GM12878 (cell line): ENCODE measurements around the gene AP2A2. TPM values are rescaled to one million over a fixed set of nuclear protein-coding genes. Genes with fewer than 3 reads are reported as not detected.

Experiments used
- ATAC-seq: fragments of 200-7000 bp; cut with Tn5 transposase; 3 replicates; pipeline ENCODE4 v1.9.1; 2020; ENCODE audit warnings: mild to moderate bottlenecking, moderate library complexity
- BruUV-seq: library from RNA; stranded (reverse); fragments of 400-500 nt; replicated peaks from 2 replicates; lab custom pipeline; 2021; lab: Mats Ljungman, UMichigan
- CTCF ChIA-PET: fragments of 300-600 bp; sonication (Branson Sonifier 250); formaldehyde crosslinking; extraction: SDS; loops from one replicate; lab custom pipeline; 2021; ENCODE audit warnings: inconsistent platforms; lab: Yijun Ruan, JAX
- POLR2A ChIA-PET: fragments of 350-600 bp; formaldehyde crosslinking; extraction: SDS; loops from one replicate; lab custom pipeline; 2021; ENCODE audit warnings: inconsistent platforms; lab: Charles Lee
- RAD21 ChIA-PET: fragments of 300-600 bp; sonication (Branson Sonifier 250); formaldehyde crosslinking; loops from one replicate; lab custom pipeline; 2023; ENCODE audit warnings: antibody characterized with exemption; ENCODE audit not compliant: unreplicated experiment; lab: Charles Lee
- SMC1A ChIA-PET: fragments of 300-600 bp; sonication (Branson Sonifier 250); formaldehyde crosslinking; loops from one replicate; lab custom pipeline; 2023; ENCODE audit not compliant: unreplicated experiment, uncharacterized antibody; lab: Charles Lee
- DNase-seq: peaks from one replicate; pipeline ENCODE4 v3.0.0-alpha.2; 2011; ENCODE audit warnings: low read depth, low spot score
- FAIRE-seq: peaks from 3 replicates; lab custom pipeline; 2011; peaks lifted over from hg19 to GRCh38; lab: Jason Lieb, UNC
- H2AFZ ChIP-seq: 2 replicates; pipeline ENCODE4 v1.6.0; 2011; ENCODE audit warnings: low read depth, low read length, control low read depth; ENCODE audit not compliant: control insufficient read depth
- H3K27ac ChIP-seq: 2 replicates; pipeline ENCODE4 v1.5.1; 2011; ENCODE audit warnings: control low read depth; ENCODE audit not compliant: control insufficient read depth, insufficient read depth
- H3K27me3 ChIP-seq, 2 experiments: replicated peaks in 1 of 2; 2 replicates each; pipeline versions ENCODE4 v1.6.0 to v1.6.1; 2011; ENCODE audit warnings: low read length in 1 of 2; ENCODE audit not compliant: control insufficient read depth in 2 of 2, insufficient read depth in 2 of 2
- H3K36me3 ChIP-seq, 2 experiments: 2 replicates each; pipeline ENCODE4 v1.5.1; 2011; ENCODE audit warnings: low read length in 1 of 2; ENCODE audit not compliant: control insufficient read depth in 2 of 2, insufficient read depth in 2 of 2
- H3K4me1 ChIP-seq: 2 replicates; pipeline ENCODE4 v1.6.1; 2011; ENCODE audit warnings: mild to moderate bottlenecking, low read length, moderate library complexity, mixed read lengths; ENCODE audit not compliant: control insufficient read depth, insufficient read depth
- H3K4me2 ChIP-seq: 2 replicates; pipeline ENCODE4 v1.6.0; 2011; ENCODE audit warnings: control low read depth; ENCODE audit not compliant: control insufficient read depth, insufficient read depth
- H3K4me3 ChIP-seq: fragments of 200-600 bp; sonication (generic); 2 replicates; pipeline ENCODE4 v1.5.1; 2016
- H3K79me2 ChIP-seq: 2 replicates; pipeline ENCODE4 v1.6.0; 2011; ENCODE audit warnings: low read length; ENCODE audit not compliant: control insufficient read depth, insufficient read depth
- H3K9ac ChIP-seq: 2 replicates; pipeline ENCODE4 v1.8.0; 2011; ENCODE audit warnings: low read length, control low read depth, mixed read lengths; ENCODE audit not compliant: control insufficient read depth, insufficient read depth
- H3K9me3 ChIP-seq: replicated peaks from 3 replicates; pipeline ENCODE4 v1.5.1; 2011; ENCODE audit warnings: mild to moderate bottlenecking, low read length; ENCODE audit not compliant: control insufficient read depth, insufficient read depth
- H4K20me1 ChIP-seq: 2 replicates; pipeline ENCODE4 v1.6.0; 2011; ENCODE audit not compliant: control insufficient read depth, insufficient read depth
- RAD51 ChIP-seq: fragments of 450-650 bp; IDR thresholded peaks from 2 replicates; pipeline ENCODE4 v1.6.1; 2016; ENCODE audit warnings: moderate library complexity, mild to moderate bottlenecking, inconsistent platforms
- RBBP5 ChIP-seq: fragments of 200-600 bp; sonication (generic); conservative IDR thresholded peaks from 2 replicates; pipeline ENCODE4 v1.6.1; 2016
- SUZ12 ChIP-seq: fragments of 200-600 bp; sonication (generic); IDR thresholded peaks from one replicate; pipeline ENCODE4 v1.6.1; 2018; ENCODE audit warnings: antibody characterized with exemption, mild to moderate bottlenecking; ENCODE audit not compliant: unreplicated experiment
- TARDBP ChIP-seq: IDR thresholded peaks from 2 replicates; pipeline ENCODE4 v1.6.1; 2016; ENCODE audit warnings: borderline replicate concordance
- WGBS: methylation state at CpG from one replicate; pipeline ENCODE4 v1.1.6; 2016; ENCODE audit warnings: low lambda C conversion rate; ENCODE audit not compliant: insufficient replicate concordance, insufficient coverage; ENCODE audit errors: missing lambda C conversion rate; 5-methylcytosine and 5-hydroxymethylcytosine counted together
- in situ Hi-C: fragments of 300-500 bp; cut with MboI; formaldehyde crosslinking; loops from 9 replicates; pipeline ENCODE4 v1.14.3; 2018; ENCODE audit warnings: mixed read lengths
- intact Hi-C: fragments of 100-400 bp; cut with micrococcal nuclease; formaldehyde crosslinking; loops from one replicate; pipeline ENCODE4 v1.14.2; 2022; ENCODE audit not compliant: unreplicated experiment
- polyA plus RNA-seq, 11 experiments: library from polyadenylated mRNA; depleted of rRNA in 4 of 11; unstranded in 6 of 11; stranded (reverse) in 5 of 11; fragments of >200 nt; fragmentation: Nextera tagmentation in 4 of 11; fragmentation: Illumina TruSeq in 1 of 11; extraction: Ambion mirVana in 4 of 11; extraction: Trizol in 1 of 11; gene quantifications; 1 replicate in 1 of 11; 2 replicates in 10 of 11; pipeline versions ENCODE4 v1.2.1 to v1.2.3, GENCODE V29; 2011 to 2016; ENCODE audit warnings: inconsistent platforms in 2 of 11, missing spikeins in 2 of 11, low read depth in 1 of 11
- total RNA-seq, 4 experiments: library from RNA; depleted of rRNA in 3 of 4; stranded (reverse); fragments of >200 nt in 3 of 4; fragmentation: Illumina TruSeq in 1 of 4; extraction: Trizol in 1 of 4; gene quantifications; 2 replicates each; pipeline versions ENCODE4 v1.2.1 to v1.2.3, GENCODE V29; 2013 to 2021
- TF ChIP-seq, protein P1 (sequence below): fragments of 450-650 bp; IDR thresholded peaks from 2 replicates; pipeline ENCODE4 v1.6.1; 2016; ENCODE audit warnings: mild to moderate bottlenecking

AP2A2 gene
- total and polyA plus RNA-seq, 10 of the 15 experiments (the other 5 are each of a cell fraction or from before 2014, with no cell fraction given), result 0.58 to 48.8 (median 18.2) TPM

DNA sequence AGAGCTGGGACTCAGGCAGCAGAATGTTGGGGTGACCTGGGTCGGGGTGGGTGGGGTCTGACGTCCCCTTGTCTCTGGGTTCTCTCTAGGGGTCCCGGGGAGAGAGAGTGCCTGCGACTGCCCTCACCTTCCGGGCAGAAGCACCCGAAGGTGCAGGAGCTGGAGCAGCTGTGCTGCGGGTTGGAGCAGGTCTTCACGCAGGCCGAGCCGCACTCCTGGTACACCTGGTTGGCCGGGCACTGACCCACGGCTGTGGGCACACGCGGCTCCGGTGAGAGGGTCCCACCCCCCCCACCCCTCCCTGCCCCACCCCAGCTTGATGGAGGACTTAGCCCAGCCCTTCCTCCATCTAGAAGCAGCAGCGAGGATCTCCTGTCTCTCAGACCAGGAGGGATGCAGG lies 104.4 kb downstream of the AP2A2 start:
- WGBS, result 33% methylated on average over 15 of the region's 16 CpGs
- no peak for TF ChIP-seq SUZ12
- Histone ChIP-seq H2AFZ (no peak overlapping the region), H3K4me3 (no peak overlapping the region), H3K4me2 (no peak overlapping the region), H4K20me1 (no peaks in the 10 kb centered on the region), H3K27ac (no peak overlapping the region), H3K27me3 (no peaks in the 10 kb centered on the region), H3K9me3 (no peaks in the 10 kb centered on the region), H3K36me3 (no peaks in the 10 kb centered on the region), H3K4me1 (no peaks in the 10 kb centered on the region), H3K9ac (no peak overlapping the region), H3K79me2 (no peaks in the 10 kb centered on the region)
- FAIRE-seq, result no peak
- RAD21 ChIA-PET, result no interaction called here
- SMC1A ChIA-PET, result no interaction called here
- POLR2A ChIA-PET, result no interaction called here
- DNase-seq, result no peak
- no TSS peak for BruUV-seq
- CTCF ChIA-PET, result no interaction called here
- ATAC-seq, result no peak
- intact Hi-C loops (no loop called here), in situ Hi-C loops (no loop called here)

DNA sequence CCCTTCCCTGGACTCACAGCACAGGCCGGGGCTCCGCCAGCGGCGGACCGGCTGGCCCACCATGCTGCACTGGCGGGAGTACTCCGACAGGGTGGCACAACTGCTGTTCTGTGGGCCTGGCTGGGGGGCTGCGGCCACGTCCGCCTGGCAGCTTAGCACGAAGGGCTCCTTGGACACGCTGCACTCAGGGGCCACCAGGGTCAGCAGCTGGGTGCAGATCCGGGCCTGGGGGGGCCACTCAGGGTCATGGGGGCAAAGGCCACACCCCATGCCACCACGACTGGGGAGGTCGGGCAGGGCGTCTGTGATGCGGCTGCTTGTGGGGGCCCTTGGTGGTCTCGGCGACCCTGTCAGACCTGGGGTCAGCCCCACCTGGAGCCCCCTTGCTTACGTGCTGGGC lies 104.9 kb downstream of the AP2A2 start:
- BruUV-seq, result no TSS peak
- FAIRE-seq, result no peak
- H3K27ac ChIP-seq, result no peak overlapping the region
- SMC1A ChIA-PET, result no interaction called here
- no peak for DNase-seq
- TF ChIP-seq RBBP5 (no peak), TARDBP (no peak), RAD51 (no peak)
- TF ChIP-seq, protein P1, sequence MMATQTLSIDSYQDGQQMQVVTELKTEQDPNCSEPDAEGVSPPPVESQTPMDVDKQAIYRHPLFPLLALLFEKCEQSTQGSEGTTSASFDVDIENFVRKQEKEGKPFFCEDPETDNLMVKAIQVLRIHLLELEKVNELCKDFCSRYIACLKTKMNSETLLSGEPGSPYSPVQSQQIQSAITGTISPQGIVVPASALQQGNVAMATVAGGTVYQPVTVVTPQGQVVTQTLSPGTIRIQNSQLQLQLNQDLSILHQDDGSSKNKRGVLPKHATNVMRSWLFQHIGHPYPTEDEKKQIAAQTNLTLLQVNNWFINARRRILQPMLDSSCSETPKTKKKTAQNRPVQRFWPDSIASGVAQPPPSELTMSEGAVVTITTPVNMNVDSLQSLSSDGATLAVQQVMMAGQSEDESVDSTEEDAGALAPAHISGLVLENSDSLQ, result no peak
- TF ChIP-seq, all 136 proteins: peak for 0
- RAD21 ChIA-PET, result no interaction called here
- Histone ChIP-seq H3K36me3 (no peaks in the 10 kb centered on the region), H4K20me1 (no peaks in the 10 kb centered on the region), H3K9ac (no peak overlapping the region), H3K9me3 (no peaks in the 10 kb centered on the region), H2AFZ (no peak overlapping the region), H3K4me1 (no peaks in the 10 kb centered on the region), H3K4me2 (no peak overlapping the region), H3K79me2 (no peaks in the 10 kb centered on the region), H3K4me3 (no peak overlapping the region), H3K27me3 (no peaks in the 10 kb centered on the region)
- intact Hi-C loops, result no loop called here
- POLR2A ChIA-PET, result no interaction called here
- in situ Hi-C loops, result no loop called here
- WGBS, result 31% methylated on average over 20 of the region's 20 CpGs
- ATAC-seq, result no peak
- CTCF ChIA-PET, result no interaction called here
